Right lobe of liver (tissue), 6 donors: ENCODE measurements around the gene RCOR1. TPM values are rescaled to one million over a fixed set of nuclear protein-coding genes. Genes with fewer than 3 reads are reported as not detected.

Source experiments
- ATAC-seq, 4 donors: fragments of 200-7000 bp; cut with Tn5 transposase; one replicate each; pipeline ENCODE4 v1.9.1; 2020; ENCODE audit warnings: mild to moderate bottlenecking in 4 of 4, moderate library complexity in 4 of 4
- DNase-seq, 3 donors: peaks; one replicate each; pipeline ENCODE4 v3.0.0-alpha.2; 2020
- H3K27ac ChIP-seq, 3 donors: fragments of 200-600 bp; one replicate each; pipeline ENCODE4 v1.8.0; 2022
- H3K27me3 ChIP-seq, 2 donors: fragments of 200-600 bp; one replicate each; pipeline ENCODE4 v1.8.0; 2022
- H3K36me3 ChIP-seq, 4 donors: fragments of 200-600 bp; sonication (generic) in 1 of 4; one replicate each; pipeline versions ENCODE4 v1.5.1 to v1.8.0; 2017 to 2022; ENCODE audit warnings: control low read depth in 1 of 4
- H3K4me1 ChIP-seq, 4 donors: fragments of 200-600 bp; sonication (generic) in 1 of 4; one replicate each; pipeline versions ENCODE4 v1.5.1 to v1.8.0; 2017 to 2022; ENCODE audit warnings: control low read depth in 1 of 4
- H3K4me3 ChIP-seq, 3 donors: fragments of 200-600 bp; one replicate each; pipeline ENCODE4 v1.8.0; 2022
- H3K9me3 ChIP-seq, 4 donors: fragments of 200-600 bp; sonication (generic) in 1 of 4; one replicate each; pipeline versions ENCODE4 v1.5.1 to v1.8.0; 2017 to 2022; ENCODE audit warnings: control low read depth in 1 of 4
- POLR2A ChIP-seq: fragments of 450-650 bp; IDR thresholded peaks from one replicate; pipeline ENCODE4 v1.6.1; 2017; ENCODE audit warnings: antibody characterized with exemption, mild to moderate bottlenecking
- WGBS: methylation state at CpG from one replicate; pipeline ENCODE4 v1.1.6; 2018; ENCODE audit warnings: low coverage, low lambda C conversion rate; ENCODE audit not compliant: insufficient coverage; ENCODE audit errors: missing lambda C conversion rate; 5-methylcytosine and 5-hydroxymethylcytosine counted together
- intact Hi-C, 2 donors: fragments of 100-400 bp; cut with DNase I; formaldehyde crosslinking; loops; one replicate each; pipeline versions ENCODE4 v1.11.2 to v1.14.1; 2022
- long read RNA-seq: library from polyadenylated mRNA; unstranded; transcript quantifications from one replicate; pipeline ENCODE4 v2.0.0, GENCODE V29; 2019
- total RNA-seq, 6 experiments: library from RNA; depleted of rRNA in 2 of 6; stranded (reverse); fragments of >200 nt in 2 of 6; fragmentation: NEBNext Ultra II Directional in 3 of 6; extraction: Animal tissue kit (Norgen Biotek cat#: 25700) in 3 of 6; gene quantifications; one replicate each; pipeline versions ENCODE4 v1.1.0 to v1.2.4, GENCODE V29; 2016 to 2023
- TF ChIP-seq, protein P1 (sequence below), 4 donors: fragments of 200-600 bp in 3 of 4; fragments of 450-650 bp in 1 of 4; IDR thresholded peaks; one replicate each; pipeline versions ENCODE4 v1.5.1 to v1.8.0; 2016 to 2022; ENCODE audit warnings: antibody characterized with exemption in 4 of 4, mild to moderate bottlenecking in 2 of 4
- donor health status: DM: no; HTN: yes; CAD: no.
- donor health status: DM: no; HTN: no; CAD: no.
- donor health status: DM: no; HTN: no; CAD: no.
- donor health status: DM: no; HTN: yes; CAD: no.
- donor health status: DM: no; HTN: yes; CAD: no.

Gene RCOR1
- 10 to 100 TPM in 2 of 6 experiments, 1 to 10 TPM in 4; 7.5 to 14.1 (median 8.7) TPM for total RNA-seq
- long read RNA-seq = 0 reads

DNA sequence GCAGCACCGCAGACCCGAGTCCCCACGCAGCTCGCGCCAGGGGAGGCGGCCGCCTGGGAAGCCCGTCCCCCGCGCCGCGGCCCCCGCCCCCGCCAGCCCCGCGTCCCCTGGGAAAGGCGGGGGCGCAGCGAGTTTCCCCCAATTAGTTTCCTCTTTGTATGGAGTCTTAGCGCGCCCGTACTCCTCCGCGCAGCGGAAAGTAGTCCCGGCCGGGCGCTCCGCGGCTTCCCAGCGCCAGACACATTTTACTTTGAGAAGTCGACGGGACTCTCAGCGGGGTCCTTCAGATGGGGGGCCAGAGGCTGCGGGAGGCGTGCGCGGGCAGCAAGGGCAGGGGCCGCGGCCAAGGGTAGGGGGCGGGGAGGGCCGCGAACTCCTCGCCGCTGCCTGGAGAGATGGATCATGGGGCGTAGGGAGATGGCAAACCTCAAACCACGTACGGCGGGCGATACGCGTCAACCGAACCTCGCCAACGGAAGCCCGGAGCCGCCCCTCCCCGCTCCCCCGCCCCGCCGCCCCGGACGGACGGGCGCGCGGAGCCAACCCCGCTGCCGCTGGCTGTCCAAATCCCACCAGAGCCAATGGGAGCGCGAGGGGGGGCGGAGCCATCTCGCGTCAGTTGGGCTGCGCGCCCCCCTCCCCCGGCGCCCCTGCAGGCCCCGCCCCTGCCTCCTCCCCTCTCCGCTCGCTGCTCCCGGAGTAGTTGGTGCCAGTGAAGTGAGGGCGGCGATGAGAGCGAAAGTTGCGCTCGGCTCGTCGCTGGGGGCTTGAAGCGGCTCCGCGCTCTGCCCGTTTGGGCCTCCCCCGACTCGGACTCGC is at the start of gene RCOR1:
TSS of gene RCOR1 (plus strand) at position 706 of the 819 bp plus-strand sequence. CDS start 238 bp downstream, outside the sequence.
- Histone ChIP-seq H3K4me1 (peaks cover 0 to 15% (median 3%) of the 10 kb centered on the region in 4 donors), H3K27me3 (no peaks in the 10 kb centered on the region), H3K9me3 (no peaks in the 10 kb centered on the region), H3K36me3 (no peaks in the 10 kb centered on the region), H3K4me3 (peak within 1 kb of the TSS; percentile 85 to 92 (median 91)), H3K27ac (peak within 1 kb of the TSS; percentile 92 to 96 (median 95))
- TF ChIP-seq, protein P1, sequence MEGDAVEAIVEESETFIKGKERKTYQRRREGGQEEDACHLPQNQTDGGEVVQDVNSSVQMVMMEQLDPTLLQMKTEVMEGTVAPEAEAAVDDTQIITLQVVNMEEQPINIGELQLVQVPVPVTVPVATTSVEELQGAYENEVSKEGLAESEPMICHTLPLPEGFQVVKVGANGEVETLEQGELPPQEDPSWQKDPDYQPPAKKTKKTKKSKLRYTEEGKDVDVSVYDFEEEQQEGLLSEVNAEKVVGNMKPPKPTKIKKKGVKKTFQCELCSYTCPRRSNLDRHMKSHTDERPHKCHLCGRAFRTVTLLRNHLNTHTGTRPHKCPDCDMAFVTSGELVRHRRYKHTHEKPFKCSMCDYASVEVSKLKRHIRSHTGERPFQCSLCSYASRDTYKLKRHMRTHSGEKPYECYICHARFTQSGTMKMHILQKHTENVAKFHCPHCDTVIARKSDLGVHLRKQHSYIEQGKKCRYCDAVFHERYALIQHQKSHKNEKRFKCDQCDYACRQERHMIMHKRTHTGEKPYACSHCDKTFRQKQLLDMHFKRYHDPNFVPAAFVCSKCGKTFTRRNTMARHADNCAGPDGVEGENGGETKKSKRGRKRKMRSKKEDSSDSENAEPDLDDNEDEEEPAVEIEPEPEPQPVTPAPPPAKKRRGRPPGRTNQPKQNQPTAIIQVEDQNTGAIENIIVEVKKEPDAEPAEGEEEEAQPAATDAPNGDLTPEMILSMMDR (IDR thresholded peaks at IDR 0.05) = no peak
- peak; percentile 80 for TF ChIP-seq POLR2A
- 0% methylated on average over 25 of the region's 96 CpGs for WGBS
- intact Hi-C loops = no loop called here
- DNase-seq (peak; percentile 99), ATAC-seq (peak; percentile 89 to 95 (median 92))

DNA sequence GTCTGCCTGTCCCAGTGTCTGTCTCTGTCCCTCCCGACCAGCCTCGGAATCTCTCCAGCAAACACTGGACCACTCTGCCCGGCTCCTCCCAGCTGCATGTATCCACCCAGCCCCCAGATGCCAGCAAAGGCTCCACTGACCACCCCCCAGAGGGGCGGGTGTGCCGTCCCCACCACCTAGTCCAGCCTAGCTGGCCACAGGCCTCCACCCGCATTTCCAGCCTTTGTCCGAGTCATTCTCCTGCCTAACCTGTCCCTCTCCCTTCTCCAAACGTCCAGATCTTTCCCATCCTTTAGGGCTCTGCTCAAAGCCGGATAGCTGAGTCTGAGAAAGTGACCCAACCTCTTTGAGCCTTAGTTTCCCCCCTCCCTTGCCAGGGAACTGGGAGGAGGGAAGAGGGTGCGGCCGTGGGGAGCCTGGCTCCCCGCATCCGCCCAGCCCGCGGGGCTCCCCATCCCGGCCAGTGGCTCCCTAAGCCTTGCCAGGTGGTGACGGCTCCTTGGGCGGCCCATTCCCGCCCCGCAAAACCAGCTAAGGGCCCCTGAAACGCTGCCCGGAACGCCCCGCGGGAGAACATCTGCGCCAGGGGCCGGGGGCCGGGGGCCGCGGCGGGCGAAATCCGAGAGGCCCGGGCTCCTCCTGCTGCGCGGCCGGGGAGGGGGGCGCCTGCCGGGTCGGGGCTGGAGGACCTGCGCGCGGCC is 48.3 kb upstream of the RCOR1 start:
- intact Hi-C loops = no loop called here
- DNase-seq (no peak), ATAC-seq (no peak)
- Histone ChIP-seq H3K27me3 (peaks cover 0 to 9% of the 10 kb centered on the region in 2 donors), H3K27ac (no peak overlapping the region), H3K4me3 (no peak overlapping the region), H3K36me3 (no peaks in the 10 kb centered on the region), H3K4me1 (no peaks in the 10 kb centered on the region), H3K9me3 (no peaks in the 10 kb centered on the region)
- 53% methylated on average over 3 of the region's 43 CpGs for WGBS
- TF ChIP-seq POLR2A = no peak
- TF ChIP-seq, protein P1 (IDR thresholded peaks at IDR 0.05) = no peak

DNA sequence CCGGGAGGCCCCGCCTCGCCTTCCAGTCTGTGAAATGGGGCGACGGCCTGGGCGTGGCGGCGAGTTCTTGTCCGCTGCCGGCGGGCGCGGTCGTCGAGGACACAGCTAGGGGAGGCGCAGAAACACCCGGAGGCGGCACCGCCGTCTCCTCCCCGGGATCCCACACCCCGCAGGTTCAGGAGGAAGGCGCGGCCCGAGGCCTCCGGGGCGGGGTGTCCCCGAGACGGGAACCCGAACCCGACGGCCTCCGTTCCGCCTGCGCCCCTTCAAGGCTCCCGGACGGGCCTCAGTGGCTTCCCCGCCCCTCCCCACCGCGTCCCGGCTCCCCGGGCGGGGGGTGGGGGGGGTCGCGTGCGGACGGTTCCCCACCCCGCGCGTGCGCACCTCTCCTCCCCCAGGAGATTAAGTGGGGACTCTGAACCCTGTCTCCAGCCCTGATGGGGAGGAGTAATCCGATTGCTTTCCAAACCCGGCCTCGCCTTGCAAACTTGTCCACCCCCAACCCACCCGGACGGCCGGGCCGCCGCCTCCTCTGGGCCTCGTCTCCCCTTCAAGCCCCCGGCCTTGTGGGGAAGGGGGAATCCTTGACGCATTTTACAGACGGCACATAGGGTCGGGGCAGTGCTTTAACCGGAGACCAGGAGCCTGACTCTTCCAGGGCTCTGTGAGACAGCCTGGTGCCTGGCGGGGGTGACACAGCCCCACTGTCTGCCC is 47.5 kb upstream of the RCOR1 start:
- 19% methylated on average over 13 of the region's 66 CpGs for WGBS
- no peak for TF ChIP-seq POLR2A
- Histone ChIP-seq H3K27me3 (peaks cover 0 to 9% of the 10 kb centered on the region in 2 donors), H3K4me3 (no peak overlapping the region), H3K4me1 (no peaks in the 10 kb centered on the region), H3K27ac (no peak overlapping the region), H3K9me3 (no peaks in the 10 kb centered on the region), H3K36me3 (no peaks in the 10 kb centered on the region)
- intact Hi-C loops = no loop called here
- DNase-seq (no peak), ATAC-seq (no peak)

DNA sequence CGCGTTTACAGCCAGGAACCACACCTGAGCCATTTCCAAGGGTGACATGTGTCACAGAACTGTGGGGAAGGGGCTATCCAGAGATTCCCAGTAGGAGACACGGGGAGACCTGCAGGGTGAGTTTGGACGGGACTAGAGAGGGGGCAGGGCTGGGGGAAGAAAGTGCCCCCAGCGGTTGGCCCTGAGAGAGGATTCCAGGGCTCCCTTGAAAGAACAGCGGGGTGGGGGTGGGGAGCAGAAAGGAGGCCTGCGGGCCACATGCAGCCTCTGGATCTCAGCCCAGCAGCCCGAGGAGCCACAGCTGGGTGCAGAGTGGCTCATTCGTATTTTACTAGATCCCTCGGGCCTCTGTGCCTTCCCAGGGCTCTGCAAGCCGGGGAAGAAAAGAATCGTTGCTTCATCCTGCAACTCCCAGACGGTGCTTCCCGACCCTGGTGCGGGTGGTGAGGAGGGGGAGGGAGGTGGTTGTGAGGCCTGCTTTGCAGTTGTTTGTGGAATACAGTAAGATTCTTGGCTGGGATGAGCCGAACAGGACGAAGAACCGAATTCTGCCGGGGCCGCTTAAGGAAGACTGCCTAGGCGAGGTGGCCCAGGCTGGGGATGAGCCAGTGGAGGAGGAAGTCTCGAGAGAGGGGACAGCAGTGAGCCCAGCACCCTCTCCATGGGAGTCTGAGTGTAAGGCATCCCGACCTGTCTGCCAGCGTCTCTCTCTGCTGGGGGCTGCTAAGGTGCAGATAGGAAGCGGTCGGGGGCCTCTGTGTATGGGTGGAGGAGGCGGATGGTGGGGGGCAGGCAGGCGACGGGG is 46.8 kb upstream of the RCOR1 start:
- 64% methylated on average over 24 of the region's 29 CpGs for WGBS
- DNase-seq (no peak), ATAC-seq (no peak)
- Histone ChIP-seq H3K4me1 (no peaks in the 10 kb centered on the region), H3K36me3 (no peaks in the 10 kb centered on the region), H3K9me3 (no peaks in the 10 kb centered on the region), H3K4me3 (no peak overlapping the region), H3K27me3 (peaks cover 0 to 9% of the 10 kb centered on the region in 2 donors), H3K27ac (no peak overlapping the region)
- TF ChIP-seq, protein P1 (IDR thresholded peaks at IDR 0.05) = no peak
- TF ChIP-seq POLR2A = no peak
- intact Hi-C loops = no loop called here
